OCI-LY7 (cell line): ENCODE results near the gene EXD2. TPM values are rescaled to one million over a fixed set of nuclear protein-coding genes. Genes with fewer than 3 reads are reported as not detected.
"Not testable (repeated sequence)": the region's sequence is repeated elsewhere in the genome, so short reads cannot be mapped to it uniquely, and the experiment has no call there.

Source experiments
- BruUV-seq: library from RNA; stranded (reverse); fragments of 400-500 nt; replicated peaks from 2 replicates; lab custom pipeline; 2021; lab: Mats Ljungman, UMichigan
- CTCF ChIA-PET: fragments of 300-600 bp; sonication (Branson Sonifier 250); formaldehyde crosslinking; loops from one replicate; lab custom pipeline; 2022; ENCODE audit warnings: antibody characterized with exemption; ENCODE audit not compliant: unreplicated experiment; lab: Charles Lee
- POLR2A ChIA-PET: fragments of 300-600 bp; sonication (Branson Sonifier 250); formaldehyde crosslinking; loops from one replicate; lab custom pipeline; 2022; ENCODE audit warnings: antibody characterized with exemption; lab: Charles Lee
- DNase-seq: peaks from one replicate; pipeline ENCODE4 v3.0.0-alpha.2; 2015; ENCODE audit warnings: low spot score
- H2AFZ ChIP-seq: fragments of 200-600 bp; sonication (generic), shearing (Covaris generic); 2 replicates; pipeline ENCODE4 v1.6.1; 2014; ENCODE audit warnings: mild to moderate bottlenecking, antibody characterized with exemption, low read length, moderate library complexity
- H3K27ac ChIP-seq: fragments of 200-600 bp; sonication (generic); 2 replicates; pipeline ENCODE4 v1.5.1; 2014; ENCODE audit warnings: mixed run types, low read depth, mild to moderate bottlenecking, moderate library complexity, low read length, inconsistent platforms; ENCODE audit not compliant: poor library complexity, severe bottlenecking
- H3K36me3 ChIP-seq: fragments of 200-600 bp; sonication (generic); 2 replicates; pipeline ENCODE4 v1.6.1; 2014; ENCODE audit warnings: mild to moderate bottlenecking, antibody characterized with exemption, low read length, moderate library complexity, mixed read lengths; ENCODE audit not compliant: insufficient read depth
- H3K4me1 ChIP-seq: fragments of 200-600 bp; sonication (generic); 2 replicates; pipeline ENCODE4 v1.5.1; 2014; ENCODE audit warnings: mild to moderate bottlenecking, low read length; ENCODE audit not compliant: insufficient read depth, poor library complexity, severe bottlenecking
- H3K4me2 ChIP-seq: fragments of 200-600 bp; sonication (generic); 2 replicates; pipeline ENCODE4 v1.6.1; 2014; ENCODE audit warnings: mild to moderate bottlenecking, low read length
- H3K4me3 ChIP-seq: fragments of 200-600 bp; sonication (generic); 2 replicates; pipeline ENCODE4 v1.5.1; 2014; ENCODE audit warnings: mild to moderate bottlenecking, low read depth, low read length; ENCODE audit not compliant: poor library complexity, severe bottlenecking
- H3K79me2 ChIP-seq: fragments of 200-600 bp; sonication (generic); 2 replicates; pipeline ENCODE4 v1.6.1; 2016; ENCODE audit warnings: low read depth, mild to moderate bottlenecking, low read length, moderate library complexity, mixed read lengths; ENCODE audit not compliant: insufficient read depth
- H3K9me2 ChIP-seq: fragments of 200-600 bp; sonication (generic); 2 replicates; pipeline ENCODE4 v1.6.1; 2016; ENCODE audit warnings: mild to moderate bottlenecking, low read length, mixed read lengths; ENCODE audit not compliant: insufficient read depth
- H3K9me3 ChIP-seq: fragments of 200-600 bp; sonication (generic); 2 replicates; pipeline ENCODE4 v1.6.1; 2014; ENCODE audit warnings: mild to moderate bottlenecking, mixed run types, low read length, mixed read lengths
- H4K20me1 ChIP-seq: fragments of 200-600 bp; sonication (generic); 2 replicates; pipeline ENCODE4 v1.6.1; 2014; ENCODE audit warnings: mild to moderate bottlenecking, antibody characterized with exemption, low read length, moderate library complexity, mixed read lengths; ENCODE audit not compliant: insufficient read depth
- EZH2phosphoT487 ChIP-seq: fragments of 200-600 bp; sonication (generic); IDR thresholded peaks from 2 replicates; pipeline ENCODE4 v1.6.1; 2018; ENCODE audit warnings: low read depth, borderline replicate concordance, mild to moderate bottlenecking, mixed run types, antibody characterized with exemption, low read length, moderate library complexity, mixed read lengths
- intact Hi-C: fragments of 100-400 bp; cut with micrococcal nuclease; formaldehyde crosslinking; loops from one replicate; pipeline ENCODE4 v1.10.0; 2022; ENCODE audit not compliant: unreplicated experiment
- total RNA-seq, 2 experiments: library from RNA; depleted of rRNA in 1 of 2; stranded (reverse); fragments of >200 nt in 1 of 2; shearing (Covaris generic) in 1 of 2; gene quantifications; 2 replicates each; pipeline ENCODE4 v1.2.3, GENCODE V29; 2014 to 2022
- TF ChIP-seq, protein P1 (sequence below): fragments of 200-600 bp; sonication (generic); conservative IDR thresholded peaks from 2 replicates; pipeline ENCODE4 v1.5.1; 2014; ENCODE audit warnings: mild to moderate bottlenecking, antibody characterized with exemption, low read length, moderate library complexity, mixed read lengths

The EXD2 gene
- total RNA-seq, 2 experiments from 2014 or later: 2.7 to 8.4 TPM

DNA sequence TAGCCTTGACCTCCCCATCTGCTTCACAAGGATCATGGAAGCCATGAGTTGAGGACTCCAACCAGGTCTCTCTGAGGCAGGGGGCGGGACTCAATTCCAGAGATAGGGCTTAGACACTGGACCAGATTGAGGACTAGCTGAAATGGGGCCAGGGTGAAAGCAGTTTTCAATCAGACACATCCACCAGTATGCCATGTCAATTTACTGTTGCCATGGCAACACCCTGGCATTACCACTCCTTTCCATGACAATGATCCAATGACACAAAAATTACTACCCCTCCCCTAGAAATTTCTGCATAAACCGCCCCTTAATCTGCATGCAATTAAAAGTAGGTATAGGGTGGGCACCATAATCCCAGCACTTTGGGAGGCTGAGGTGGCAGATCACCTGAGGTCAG, 19.7 kb upstream of the EXD2 start:
- intact Hi-C loops: no loop called here
- POLR2A ChIA-PET: interaction anchor here (0.6 kb wide), 1 partner anchor 1444 kb away, joined by 6 read pairs; no protein-coding TSS in a partner anchor
- H3K4me1 ChIP-seq: no peaks in the 10 kb centered on the region
- no peak overlapping the region for H3K4me3 ChIP-seq
- H3K4me2 ChIP-seq: no peak overlapping the region
- H3K9me3 ChIP-seq: no peaks in the 10 kb centered on the region
- H4K20me1 ChIP-seq: no peaks in the 10 kb centered on the region
- TF ChIP-seq EZH2phosphoT487: no peak
- TF ChIP-seq, protein P1, sequence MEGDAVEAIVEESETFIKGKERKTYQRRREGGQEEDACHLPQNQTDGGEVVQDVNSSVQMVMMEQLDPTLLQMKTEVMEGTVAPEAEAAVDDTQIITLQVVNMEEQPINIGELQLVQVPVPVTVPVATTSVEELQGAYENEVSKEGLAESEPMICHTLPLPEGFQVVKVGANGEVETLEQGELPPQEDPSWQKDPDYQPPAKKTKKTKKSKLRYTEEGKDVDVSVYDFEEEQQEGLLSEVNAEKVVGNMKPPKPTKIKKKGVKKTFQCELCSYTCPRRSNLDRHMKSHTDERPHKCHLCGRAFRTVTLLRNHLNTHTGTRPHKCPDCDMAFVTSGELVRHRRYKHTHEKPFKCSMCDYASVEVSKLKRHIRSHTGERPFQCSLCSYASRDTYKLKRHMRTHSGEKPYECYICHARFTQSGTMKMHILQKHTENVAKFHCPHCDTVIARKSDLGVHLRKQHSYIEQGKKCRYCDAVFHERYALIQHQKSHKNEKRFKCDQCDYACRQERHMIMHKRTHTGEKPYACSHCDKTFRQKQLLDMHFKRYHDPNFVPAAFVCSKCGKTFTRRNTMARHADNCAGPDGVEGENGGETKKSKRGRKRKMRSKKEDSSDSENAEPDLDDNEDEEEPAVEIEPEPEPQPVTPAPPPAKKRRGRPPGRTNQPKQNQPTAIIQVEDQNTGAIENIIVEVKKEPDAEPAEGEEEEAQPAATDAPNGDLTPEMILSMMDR: no peak
- H2AFZ ChIP-seq: no peak overlapping the region
- H3K36me3 ChIP-seq: no peaks in the 10 kb centered on the region
- no peaks in the 10 kb centered on the region for H3K79me2 ChIP-seq
- H3K9me2 ChIP-seq: no peaks in the 10 kb centered on the region
- DNase-seq: no peak
- no peak overlapping the region for H3K27ac ChIP-seq
- CTCF ChIA-PET: no interaction called here
- BruUV-seq: no TSS peak

- ChIA-PET CTCF (no interaction called here), POLR2A (no interaction called here)
- Histone ChIP-seq H3K36me3 (no peaks in the 10 kb centered on the region), H3K9me3 (no peaks in the 10 kb centered on the region), H3K4me1 (no peaks in the 10 kb centered on the region), H4K20me1 (no peaks in the 10 kb centered on the region), H3K4me2 (no peak overlapping the region), H2AFZ (no peak overlapping the region), H3K9me2 (no peaks in the 10 kb centered on the region), H3K4me3 (no peak overlapping the region), H3K79me2 (no peaks in the 10 kb centered on the region), H3K27ac (no peak overlapping the region)
- intact Hi-C loops: no loop called here
- TF ChIP-seq, protein P1: no peak
- TF ChIP-seq EZH2phosphoT487: no peak
- DNase-seq: no peak
- BruUV-seq: no TSS peak
Observed at GRCh38 chr14:69175130-69175529, 16.2 kb upstream of the EXD2 start.

DNA sequence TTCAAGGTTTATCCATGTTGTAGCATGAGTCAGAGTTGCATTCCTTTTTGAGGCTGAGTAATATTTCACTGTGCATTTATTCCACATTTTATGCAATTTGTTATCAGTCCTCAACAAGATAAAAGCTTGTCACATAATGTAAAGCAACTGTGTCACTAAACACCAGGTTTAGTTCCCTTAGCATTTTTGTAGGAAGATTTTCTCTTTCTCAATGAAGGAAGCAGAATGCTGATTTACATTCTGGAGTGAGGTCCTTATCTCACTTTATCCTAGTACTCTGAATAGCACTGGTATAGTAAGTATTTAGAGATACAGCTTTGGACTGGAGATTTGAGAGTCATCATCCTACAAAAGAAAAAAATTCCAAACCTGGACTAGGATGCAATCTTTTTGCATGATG, 9.8 kb upstream of the EXD2 start:
- Histone ChIP-seq H3K79me2 (no peaks in the 10 kb centered on the region), H3K4me2 (no peak overlapping the region), H3K27ac (no peak overlapping the region), H3K36me3 (no peaks in the 10 kb centered on the region), H4K20me1 (no peaks in the 10 kb centered on the region), H3K4me1 (no peaks in the 10 kb centered on the region), H3K9me3 (no peaks in the 10 kb centered on the region), H2AFZ (no peak overlapping the region), H3K9me2 (no peaks in the 10 kb centered on the region), H3K4me3 (no peak overlapping the region)
- ChIA-PET CTCF (no interaction called here), POLR2A (no interaction called here)
- intact Hi-C loops: no loop called here
- no TSS peak for BruUV-seq
- TF ChIP-seq EZH2phosphoT487: no peak
- TF ChIP-seq, protein P1: no peak
- no peak for DNase-seq

- CTCF ChIA-PET, H3K4me1 ChIP-seq, intact Hi-C loops, DNase-seq, POLR2A ChIA-PET, H3K9me3 ChIP-seq, H4K20me1 ChIP-seq, H3K27ac ChIP-seq, H3K9me2 ChIP-seq, H3K79me2 ChIP-seq, H3K36me3 ChIP-seq, H3K4me2 ChIP-seq, H2AFZ ChIP-seq, BruUV-seq, H3K4me3 ChIP-seq: not testable (repeated sequence)
Observed at GRCh38 chr14:69182580-69182979, 8.7 kb upstream of the EXD2 start.
